Kasumi-1 (cell line): Measurements from ENCODE around the gene HDAC7.
"Not testable (repeated sequence)": the region's sequence is repeated elsewhere in the genome, so short reads cannot be mapped to it uniquely, and the experiment has no call there.

Experiments used
- DNase-seq, 2 experiments: peaks; one replicate each; lab custom pipeline; 2025; lab: John Stamatoyannopoulos, UW

The HDAC7 gene

DNA sequence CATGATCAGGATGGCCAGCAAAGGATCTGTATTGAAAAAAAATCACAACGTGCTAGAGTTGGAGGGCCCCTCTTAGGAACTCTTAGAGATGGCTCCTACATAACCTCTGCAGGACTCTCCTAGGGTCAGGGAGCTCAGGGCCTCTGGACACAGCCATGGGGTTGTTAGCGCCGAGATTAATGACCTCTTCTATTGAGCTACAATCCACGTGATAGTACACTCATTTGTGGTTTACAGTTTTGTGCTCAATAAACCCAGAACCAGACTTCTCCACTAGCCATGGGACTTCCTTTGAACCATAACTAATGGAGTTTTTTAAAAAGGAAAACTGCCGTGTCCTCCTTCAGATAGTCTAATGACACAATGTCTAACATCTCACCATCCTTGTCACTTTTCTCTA is 29.6 kb upstream of the HDAC7 start:
- no peak for DNase-seq

DNA sequence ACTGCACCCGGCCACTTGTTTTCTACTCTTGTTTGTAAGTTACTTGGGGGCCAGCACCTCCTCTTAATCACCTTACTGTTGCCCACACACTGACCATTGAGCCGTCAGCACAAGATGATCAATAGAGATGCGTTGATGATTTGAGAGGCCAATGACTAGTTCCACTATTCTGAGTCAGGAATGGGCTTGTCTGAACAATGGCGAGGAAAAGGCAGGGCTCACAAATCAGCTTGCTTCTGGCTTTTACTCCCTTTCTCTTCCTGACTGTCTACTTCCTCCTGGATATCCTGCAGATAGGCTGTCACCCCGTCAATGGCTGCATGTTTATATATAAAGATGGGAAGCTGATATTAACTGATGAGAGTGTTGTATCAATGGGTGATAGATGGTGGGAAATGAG is 29.1 kb upstream of the HDAC7 start:
- DNase-seq = no peak

DNA sequence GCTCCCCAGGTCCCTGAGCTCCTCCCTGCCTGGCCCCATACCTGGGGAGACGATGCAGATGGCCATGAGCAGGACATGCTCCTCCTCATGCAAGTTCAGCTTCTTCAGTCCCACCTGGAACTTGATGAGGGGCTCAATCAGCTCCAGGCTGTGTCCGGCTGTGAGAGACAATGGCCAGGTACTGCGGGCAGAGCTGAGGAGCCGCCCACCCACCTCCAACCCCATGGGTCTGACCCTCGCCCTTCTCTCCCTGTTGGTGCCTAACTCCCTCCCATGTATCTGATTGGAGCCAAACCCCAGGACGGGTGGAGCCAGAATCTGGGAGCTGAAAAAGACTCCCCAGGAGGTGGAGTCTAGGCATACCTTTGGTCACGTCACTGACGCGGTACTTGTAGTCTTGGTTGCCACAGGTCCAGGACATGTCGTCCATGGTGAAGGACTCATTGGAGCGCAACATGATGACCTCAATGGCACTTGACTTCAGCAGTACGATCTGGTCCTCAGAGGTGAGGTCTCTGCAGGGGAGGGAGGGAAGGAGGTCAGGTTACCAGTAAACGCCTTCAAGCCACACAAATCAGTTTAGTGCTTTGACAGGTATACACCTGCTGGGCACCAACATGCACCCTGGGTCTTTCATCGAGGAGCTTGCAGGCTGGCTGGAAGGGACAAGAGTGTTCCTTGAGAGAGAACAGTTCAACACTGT is 26.7 kb upstream of the HDAC7 start:
- no peak for DNase-seq

DNA sequence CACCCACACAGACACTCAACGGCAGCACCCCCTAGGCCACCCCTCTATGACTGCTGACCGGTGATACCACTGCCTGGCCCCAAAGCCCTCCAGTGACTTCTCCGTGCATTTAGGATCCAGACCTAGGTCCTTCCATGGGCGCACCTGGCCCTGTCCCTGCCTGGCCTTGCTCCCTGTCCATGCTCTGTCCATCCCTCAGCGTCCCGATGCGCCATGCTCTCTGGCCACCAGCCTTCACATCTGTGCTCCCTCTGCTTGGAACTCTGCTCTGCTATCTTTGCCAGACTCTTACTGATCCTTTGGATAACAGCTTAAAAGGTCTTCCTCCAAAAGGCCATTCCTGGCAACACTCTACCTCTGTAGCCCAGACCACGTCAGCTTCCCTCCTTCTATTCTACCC is 25.4 kb upstream of the HDAC7 start:
- no peak for DNase-seq

DNA sequence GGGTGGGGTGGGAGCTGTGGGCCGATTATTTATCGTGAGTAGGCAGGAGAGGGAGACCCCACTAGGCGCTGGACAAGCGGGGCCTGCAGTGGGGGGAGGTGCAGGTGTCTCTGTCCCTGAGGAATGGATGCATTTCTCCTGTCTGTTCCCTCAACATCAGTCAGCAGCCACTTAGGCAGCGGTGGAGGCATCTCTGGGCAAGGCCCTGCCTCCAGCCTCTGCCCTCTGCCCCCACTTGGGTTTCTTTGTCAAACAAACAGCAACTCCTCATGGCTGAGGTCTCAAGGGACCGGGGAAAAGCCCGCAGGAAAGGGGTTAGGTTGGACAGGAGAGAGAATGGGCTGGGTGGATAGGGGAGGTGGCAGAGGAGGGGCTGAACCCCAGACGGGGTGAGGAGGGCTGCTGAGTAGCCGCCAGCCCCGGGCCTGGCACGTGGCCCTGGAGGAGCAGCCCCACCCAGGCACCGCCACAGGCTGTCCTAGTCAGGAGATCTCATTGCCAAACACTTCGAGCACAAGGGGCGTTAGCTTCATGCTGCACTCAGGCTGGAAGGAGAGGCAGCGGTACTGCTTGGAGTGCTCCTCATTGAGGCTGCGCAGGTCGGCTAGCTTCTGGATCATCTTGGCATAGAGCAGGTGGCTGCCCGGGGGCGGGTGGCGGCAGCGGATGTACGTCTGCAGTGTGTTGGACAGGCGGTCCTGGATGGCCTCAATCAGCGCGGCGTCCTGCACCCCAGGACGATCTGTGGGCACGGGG is 24.7 kb upstream of the HDAC7 start:
- no peak for DNase-seq

DNA sequence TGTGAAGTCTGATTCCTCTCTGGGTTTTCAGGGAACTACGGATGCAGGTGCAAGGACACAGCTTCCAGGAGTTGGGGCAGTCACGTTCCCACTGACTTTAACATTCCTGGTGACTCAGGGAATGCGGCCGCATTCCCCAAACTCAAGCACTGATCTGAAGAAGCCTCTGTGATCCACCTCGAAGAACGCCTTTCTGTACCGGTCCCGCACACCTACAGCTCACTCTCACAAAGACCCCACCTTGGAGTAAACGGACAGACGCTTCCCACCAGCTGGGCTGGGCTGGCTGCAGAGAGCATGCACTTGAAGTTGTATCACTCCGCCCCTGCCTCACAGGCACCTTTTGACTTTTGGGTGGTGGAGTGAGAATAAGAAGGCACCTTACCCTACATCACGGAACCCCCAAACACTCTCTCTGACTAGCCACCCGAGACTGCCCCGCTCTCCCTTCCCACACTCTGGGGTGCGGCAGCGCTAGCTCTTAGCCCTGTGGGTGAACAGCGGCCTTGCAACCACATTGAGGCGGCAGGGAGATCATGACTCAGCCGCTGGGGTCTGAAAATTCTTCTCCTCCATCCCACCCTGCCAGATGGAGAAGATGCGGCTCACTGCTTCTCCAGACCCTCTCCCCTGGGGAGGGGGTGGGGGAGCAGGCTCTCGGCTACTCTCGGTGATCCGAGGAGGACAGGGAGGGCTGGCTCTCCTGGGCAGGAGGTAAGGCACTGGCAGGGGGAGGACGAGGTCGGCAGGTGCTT is 23.7 kb upstream of the HDAC7 start:
- DNase-seq = no peak

DNA sequence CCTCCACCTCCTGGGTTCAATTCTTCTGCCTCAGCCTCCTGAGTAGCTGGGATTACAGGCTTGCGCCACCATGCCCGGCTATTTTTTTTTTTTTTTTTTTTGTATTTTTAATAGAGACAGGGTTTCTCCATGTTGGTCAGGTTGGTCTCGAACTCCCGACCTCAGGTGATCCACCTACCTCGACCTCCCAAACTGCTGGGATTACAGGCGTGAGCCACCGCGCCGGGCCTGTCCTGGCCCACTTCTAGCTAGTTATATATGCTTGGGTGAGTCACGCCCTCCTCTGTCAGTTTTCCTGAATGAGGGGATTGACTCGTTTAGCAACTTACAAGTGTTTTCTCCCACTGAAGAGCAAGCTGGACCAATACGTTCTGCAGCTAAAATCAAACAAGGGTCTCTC is 22.8 kb upstream of the HDAC7 start:
- not testable (repeated sequence) for DNase-seq

DNA sequence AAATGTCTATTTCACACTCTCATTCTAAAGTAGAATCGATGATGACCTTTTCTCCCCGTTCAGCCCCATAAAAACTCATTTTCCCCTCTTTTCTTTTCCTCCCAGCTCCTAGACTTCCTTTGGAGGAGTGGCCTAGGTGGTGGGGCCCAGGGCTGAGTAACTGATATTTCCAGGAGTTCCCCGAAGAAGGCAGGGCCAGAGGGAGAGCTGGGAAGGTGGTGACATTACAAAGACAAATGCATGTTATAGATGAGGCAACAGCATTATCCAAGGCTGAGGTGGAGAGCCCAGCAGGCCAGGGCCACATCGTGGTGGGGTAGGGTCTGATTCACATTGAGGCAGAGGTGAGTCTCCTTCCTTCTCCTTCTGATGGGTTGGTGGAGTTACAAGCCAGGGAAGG is 22.2 kb upstream of the HDAC7 start:
- no peak for DNase-seq

DNA sequence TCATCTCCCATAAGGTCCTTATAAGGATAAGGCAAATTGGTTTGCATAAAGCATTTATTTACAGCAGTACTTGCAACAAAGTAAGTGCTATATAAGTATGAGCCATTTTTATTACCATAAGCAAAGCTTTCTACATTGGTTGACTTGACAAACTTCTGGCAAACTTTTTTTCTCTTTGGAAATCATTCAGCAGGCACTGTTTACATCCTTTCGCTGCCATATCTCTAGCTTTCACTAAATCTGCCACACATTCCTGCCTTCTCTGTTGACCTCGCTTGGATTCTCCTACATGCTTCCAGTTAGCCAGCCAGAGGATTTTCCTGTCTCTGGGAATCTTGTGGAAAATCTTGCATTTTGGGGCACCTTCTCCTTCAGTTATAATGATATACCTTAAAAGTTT is 21.8 kb upstream of the HDAC7 start:
- no peak for DNase-seq

DNA sequence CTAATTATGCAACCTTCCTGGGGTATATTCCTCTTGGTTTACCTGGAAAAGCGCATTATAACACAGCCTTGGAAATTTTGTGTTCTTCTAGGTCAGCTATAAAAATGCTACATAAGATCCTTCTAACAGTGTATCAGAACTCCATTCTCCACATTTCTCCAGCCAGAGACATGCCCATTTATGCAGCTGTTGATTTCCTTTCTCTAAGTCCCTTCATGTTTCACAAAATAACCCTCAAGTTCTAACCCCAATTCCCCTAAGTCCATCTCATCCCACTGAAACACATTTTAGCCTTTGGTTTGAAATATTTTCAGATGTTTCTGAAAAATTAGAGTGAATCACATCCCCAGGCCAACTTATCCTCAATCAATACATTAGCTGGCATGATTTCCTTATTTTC is 20.9 kb upstream of the HDAC7 start:
- no peak for DNase-seq

DNA sequence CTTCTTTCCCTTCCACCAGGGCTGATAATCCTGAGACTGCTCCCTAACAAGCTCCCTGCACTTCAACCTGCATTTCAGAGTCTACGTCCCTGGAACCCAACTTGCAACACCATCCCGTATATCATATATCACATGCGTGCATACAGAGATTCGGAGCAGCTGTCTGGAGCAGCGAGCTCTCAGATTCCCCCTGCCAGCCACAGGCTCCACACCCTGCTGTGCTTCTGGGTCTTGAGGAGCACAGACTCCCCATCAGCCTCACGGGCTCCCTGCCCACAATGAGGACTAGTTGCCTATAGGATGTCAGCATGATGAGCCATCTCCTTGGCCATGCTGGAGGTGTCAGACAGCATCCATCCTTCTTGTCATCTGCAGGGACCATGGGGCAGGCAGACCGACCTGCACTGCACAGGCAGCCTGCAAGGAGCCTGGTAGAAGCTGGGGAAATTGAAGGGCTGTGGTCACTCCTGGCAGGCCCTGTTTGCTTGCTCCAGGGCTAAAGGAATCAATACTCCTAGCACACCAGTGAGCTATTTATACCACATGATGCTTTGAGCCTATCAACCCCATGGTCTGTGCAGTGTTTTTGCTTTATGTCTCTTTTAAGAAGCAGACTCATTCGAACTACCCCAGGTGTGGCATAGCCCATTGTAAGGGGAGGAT is 19.6 kb upstream of the HDAC7 start:
- DNase-seq = no peak

DNA sequence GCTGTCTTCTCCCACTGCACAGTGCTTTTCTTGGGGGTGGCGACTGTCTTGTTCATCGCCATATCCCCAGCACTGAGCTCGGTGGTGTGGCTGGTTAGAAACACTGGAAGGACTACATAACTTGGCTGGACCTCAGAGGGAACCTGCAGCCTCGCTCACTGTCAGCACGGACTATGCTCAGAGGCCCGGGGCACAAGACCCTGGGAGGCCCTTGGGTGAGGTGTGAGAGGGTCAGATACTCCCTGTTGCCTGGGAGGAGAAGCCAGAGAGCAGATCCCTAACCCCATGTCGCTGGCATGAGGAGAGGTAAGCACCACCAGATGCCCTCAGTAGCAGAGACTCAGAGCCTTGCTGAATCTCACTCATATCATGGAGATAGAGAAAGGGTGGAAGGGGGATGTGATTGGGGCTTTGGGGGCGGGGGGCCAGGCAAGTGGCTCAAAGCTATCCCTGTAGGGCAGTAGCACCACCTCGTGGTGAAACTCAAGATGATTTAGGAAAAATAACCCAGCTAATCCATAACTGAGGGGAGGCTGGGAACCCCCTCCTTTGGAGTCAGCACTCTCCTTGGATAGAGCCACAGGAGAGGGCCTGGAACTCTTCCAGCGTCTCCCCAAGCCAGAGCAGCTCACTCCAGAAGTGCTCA is 18.7 kb upstream of the HDAC7 start:
- peak; percentile 20 to 37 for DNase-seq

DNA sequence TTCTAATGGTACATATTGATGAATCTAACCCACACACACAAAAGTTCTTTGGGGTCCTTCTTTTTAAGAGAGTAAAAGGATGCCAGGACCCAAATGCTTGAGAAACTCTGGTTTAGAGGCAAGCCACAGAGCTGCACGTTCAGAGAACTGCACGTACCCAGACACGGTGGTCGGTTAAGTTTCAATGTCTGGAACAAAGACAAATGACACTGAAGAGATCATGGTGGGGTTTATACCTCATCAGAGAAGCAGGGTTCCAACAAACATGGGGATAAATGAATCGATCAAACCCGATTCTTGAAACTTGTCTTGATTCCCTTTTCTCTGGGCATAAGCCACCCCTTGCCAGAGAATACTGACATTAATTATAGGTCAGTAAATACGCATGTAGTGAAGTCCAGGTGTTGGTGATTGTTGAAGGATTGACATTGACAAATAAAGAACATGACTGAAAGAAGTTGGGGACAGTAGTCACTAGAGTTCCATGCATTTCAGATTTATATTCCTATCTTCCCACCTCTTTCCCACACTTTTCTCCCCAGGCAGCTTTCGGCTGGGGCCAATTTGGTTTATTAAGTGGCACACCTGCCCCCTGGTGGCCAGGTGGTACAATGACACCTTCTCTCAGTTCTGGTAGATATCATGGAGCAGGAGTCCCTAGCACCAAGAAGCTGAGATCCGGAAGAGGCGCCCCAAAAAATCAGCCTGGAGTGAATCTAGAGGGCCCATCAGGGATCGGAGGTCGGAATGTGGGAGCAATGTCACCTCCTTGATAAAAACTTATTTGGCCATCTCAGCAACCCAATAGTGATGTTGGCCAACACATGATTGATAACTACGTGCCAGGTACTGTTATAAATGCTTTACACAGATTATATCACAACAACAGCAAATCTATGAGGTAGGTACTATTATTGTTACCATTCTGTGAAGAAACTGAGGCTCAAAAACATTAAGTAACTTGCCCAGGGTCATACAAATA is 17.8 kb upstream of the HDAC7 start:
- peak; percentile 45 to 62 for DNase-seq

DNA sequence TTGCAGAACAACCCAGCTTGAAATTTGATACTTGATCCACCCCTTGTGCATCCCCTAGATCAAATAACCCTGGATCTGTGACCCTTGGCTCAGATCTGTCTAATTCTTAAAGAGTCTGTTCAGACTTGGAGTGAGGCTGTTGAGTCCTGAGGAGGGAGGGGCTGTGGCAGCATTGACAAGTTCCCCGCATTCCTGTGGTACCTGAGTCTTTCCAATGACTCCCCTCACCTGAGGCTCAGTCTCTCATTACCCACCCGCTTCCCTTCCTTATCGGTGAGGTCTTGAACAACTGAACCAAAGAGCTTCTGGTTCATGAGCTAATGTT is 16.1 kb upstream of the HDAC7 start:
- no peak for DNase-seq

DNA sequence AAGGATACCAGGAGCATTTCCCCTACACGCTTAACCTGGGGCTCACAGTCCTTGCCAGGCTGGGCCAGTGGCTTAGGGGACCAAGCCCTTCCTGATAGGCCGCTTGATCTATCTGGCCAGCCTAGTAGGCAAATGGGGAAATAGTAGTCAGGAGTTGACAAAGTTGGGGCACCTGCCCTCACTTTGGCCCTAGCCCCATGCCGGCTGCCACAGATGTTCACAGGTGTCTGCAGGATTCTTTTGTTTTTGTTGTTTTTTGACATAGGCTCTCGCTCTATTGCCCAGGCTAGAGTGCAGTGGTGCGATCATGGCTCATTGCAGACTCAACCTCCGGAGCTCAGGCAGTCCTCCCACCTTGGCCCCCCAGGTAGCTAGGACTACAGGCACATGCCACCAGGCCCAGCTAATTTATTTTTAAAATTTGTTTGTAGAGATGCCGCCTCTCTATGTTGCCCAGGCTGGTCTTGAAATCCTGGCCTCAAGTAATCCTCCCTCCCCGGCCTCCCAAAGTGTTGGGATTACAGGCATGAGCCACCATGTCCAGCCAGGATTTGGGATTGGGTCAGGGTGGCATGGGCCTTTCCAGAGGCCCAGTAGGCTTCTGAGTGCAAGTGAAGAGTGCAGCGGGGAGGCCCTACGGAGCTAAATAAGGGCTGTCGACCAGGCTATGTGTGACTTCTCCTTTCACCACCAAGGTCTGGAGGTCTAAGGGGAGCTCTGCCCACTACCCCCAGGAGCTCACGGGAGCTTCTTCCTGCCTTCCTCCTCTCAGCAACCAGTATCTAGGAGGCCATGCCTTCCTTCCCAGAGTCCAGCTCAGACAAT is 15.5 kb upstream of the HDAC7 start:
- peak; percentile 54 to 72 for DNase-seq

DNA sequence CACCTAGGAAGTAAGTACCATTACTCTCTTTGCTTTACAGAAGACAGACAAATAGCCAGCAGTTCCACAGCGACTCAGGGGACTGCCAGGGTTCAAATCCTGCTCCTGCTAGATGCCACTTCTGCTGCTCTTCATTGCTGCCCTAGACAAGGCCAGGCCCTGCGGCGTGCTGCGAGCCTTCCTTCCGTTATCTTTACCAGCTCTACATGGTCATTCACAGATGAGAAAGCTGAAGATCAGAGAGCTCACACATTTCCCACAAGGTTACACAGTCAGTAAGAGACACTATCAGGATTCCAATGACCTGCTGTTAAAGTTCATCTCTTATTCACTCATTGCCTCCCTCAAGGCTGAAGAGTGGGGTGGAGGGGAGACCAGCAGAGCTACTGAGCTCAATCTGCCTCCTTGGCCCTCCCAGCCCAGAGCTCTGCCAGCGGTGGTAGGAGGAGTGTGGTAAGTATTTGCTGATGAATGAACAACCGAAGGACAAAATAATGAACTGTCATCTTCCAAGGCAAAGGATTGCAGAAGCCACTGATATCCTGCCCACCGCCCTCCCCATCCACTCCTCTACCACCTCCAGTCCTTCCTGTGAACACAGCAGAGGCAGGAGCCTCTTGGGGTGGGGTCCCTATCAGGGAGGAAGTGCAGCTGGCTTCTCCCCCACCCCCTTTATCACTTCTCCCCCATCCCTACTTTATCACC is 14.6 kb upstream of the HDAC7 start:
- DNase-seq = no peak

DNA sequence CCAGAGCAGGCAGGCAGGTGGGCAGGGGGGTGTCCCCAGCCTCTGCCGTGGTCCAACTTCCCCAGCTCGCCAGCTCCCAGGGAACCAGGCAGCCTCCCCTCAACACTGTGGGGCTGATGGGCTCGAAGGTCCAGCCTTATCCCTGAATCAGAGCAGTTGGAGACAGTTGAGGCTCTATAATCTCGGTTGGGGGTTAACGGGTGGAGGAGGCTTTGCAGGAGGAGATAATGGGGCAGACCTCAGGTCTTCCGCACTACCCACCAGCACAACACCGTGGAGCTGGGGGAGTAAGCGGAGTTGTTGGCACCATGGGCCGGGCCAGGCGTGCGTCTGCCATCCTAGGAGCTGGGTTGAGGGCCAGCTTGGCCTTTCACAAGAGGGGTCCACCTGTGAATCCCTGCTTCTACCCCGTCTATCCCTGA is 13.9 kb upstream of the HDAC7 start:
- DNase-seq = no peak

DNA sequence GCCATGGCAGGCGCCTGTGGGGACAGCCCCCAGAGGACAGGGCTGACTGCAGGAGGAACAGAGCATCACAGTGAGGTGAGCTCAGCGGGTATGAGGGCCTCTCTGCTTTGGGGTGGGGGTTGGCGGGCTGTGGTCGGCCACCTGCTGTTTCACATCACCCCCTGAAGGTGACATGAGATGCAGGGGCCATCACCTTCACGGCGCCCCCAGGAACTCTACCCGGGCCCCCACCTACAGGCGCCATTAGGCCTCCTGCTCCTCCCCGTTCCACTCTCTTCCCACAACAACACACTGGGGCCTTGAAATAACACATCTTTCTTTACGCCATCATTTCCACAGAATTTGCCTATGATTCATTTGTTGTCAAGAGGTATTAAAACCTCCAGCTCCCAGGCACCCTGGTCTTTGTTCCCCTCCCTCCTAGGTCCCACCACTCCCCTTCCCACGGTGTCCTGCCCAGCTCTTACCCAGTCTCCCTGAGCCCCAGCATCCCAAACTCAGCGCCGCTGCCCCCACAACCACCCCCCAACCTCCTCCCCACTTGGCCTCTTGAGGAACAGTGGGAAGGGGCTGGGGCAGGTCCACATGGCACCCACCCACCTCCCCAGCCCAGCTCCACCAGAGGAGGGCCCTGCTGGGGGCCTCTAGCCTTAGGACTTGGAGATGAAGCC is 12.7 kb upstream of the HDAC7 start:
- no peak for DNase-seq

DNA sequence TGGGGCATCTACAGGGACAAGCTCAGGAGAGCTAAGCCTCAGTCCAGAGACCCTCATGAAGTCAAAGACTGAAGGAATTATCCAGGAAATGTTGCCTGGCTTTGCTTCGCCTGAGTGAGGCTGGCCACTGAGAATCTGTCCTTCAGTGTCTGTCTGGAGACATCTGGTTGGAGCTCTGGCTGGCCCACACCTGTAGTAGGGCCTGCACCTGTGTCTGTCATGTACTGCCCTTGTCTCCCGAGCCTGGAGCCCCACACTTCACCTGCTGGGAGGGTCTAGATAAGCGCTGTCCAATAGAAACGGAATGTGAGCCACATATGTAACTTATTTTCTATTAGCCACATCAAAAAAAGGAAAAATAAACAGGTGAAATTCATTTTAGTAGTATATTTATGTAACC is 9.9 kb upstream of the HDAC7 start:
- no peak for DNase-seq
